ENCODE measurements around the gene ANO4. TPM values are rescaled to one million over a fixed set of nuclear protein-coding genes. Genes with fewer than 3 reads are reported as not detected.

The ANO4 gene
- total RNA-seq, 3 donors from 2014 or later (not counting 1 experiment from before 2014, with no cell fraction given) = not detected

DNA sequence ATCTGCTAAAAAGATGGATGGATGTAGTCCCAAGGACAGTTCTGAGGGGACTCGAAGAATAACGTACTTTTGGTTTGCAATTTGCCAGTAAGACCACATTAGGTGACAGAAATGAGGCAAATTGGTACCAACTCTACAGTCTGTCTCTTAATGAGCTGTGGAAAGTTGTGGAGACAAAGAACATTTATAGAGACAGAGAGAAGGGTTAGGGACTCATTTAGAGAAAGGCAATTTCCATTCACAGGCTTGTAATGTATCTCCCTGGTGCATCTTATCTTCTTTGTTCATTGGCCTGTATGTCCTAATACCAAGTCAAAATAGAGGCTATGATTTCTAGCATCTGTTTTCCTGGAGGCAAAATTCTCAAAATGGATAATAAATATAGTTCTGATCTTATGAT is 177.5 kb downstream of the ANO4 start:
- Mint-ChIP-seq H3K9me3 (peaks cover 0 to under 1% of the 10 kb centered on the region in 2 donors), H3K27ac (no peak overlapping the region), H3K4me3 (no peak overlapping the region), H3K27me3 (ENCODE audit: low read depth in 2 of 2) (peaks cover 0 to 2% of the 10 kb centered on the region in 2 donors), H3K4me1 (no peaks in the 10 kb centered on the region), H3K36me3 (no peaks in the 10 kb centered on the region)
- Histone ChIP-seq H3K4me3 (ENCODE audit: low read length) (no peak overlapping the region), H3K4me1 (ENCODE audit: control insufficient read depth, insufficient read depth, low read length) (no peaks in the 10 kb centered on the region), H3K27me3 (ENCODE audit: control insufficient read depth, insufficient read depth, low read length) (no peaks in the 10 kb centered on the region), H3K36me3 (ENCODE audit: control insufficient read depth, insufficient read depth, low read length) (no peaks in the 10 kb centered on the region), H3K9me3 (ENCODE audit: control insufficient read depth, insufficient read depth, low read length) (no peaks in the 10 kb centered on the region), H3K27ac (ENCODE audit: low read length) (no peak overlapping the region)
- TF ChIP-seq, protein P1, sequence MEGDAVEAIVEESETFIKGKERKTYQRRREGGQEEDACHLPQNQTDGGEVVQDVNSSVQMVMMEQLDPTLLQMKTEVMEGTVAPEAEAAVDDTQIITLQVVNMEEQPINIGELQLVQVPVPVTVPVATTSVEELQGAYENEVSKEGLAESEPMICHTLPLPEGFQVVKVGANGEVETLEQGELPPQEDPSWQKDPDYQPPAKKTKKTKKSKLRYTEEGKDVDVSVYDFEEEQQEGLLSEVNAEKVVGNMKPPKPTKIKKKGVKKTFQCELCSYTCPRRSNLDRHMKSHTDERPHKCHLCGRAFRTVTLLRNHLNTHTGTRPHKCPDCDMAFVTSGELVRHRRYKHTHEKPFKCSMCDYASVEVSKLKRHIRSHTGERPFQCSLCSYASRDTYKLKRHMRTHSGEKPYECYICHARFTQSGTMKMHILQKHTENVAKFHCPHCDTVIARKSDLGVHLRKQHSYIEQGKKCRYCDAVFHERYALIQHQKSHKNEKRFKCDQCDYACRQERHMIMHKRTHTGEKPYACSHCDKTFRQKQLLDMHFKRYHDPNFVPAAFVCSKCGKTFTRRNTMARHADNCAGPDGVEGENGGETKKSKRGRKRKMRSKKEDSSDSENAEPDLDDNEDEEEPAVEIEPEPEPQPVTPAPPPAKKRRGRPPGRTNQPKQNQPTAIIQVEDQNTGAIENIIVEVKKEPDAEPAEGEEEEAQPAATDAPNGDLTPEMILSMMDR (IDR thresholded peaks at IDR 0.05) = no peak
- WGBS (ENCODE audit: insufficient coverage) = 98% methylated on average over 2 of the region's 2 CpGs
- intact Hi-C loops (cut with micrococcal nuclease) = no loop called here
- ATAC-seq (no peak), DNase-seq (no peak)

DNA sequence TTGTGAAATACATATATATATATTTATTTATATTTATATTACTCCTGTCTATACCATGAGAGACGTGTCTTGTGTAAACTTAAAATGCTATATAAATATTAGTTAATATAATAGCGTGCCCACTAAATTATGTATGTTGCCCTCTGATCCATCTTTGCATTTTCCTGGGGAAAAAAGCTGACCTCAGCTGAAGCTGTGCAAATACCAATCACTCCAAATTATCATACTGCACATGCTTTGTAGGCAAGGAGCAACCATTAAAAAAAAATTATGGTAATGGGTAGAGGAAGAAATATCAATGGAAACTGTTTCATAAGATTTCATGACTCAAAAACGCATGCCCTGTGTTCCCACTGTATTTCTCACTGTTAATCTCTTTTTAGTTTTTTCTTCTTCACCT is 179.8 kb downstream of the ANO4 start:
- Mint-ChIP-seq H3K9me3 (peaks cover 6 to 11% of the 10 kb centered on the region in 2 donors), H3K27ac (no peak overlapping the region), H3K4me1 (no peaks in the 10 kb centered on the region), H3K27me3 (ENCODE audit: low read depth in 2 of 2) (peaks cover 0 to 2% of the 10 kb centered on the region in 2 donors), H3K36me3 (no peaks in the 10 kb centered on the region), H3K4me3 (no peak overlapping the region)
- TF ChIP-seq, protein P1 (IDR thresholded peaks at IDR 0.05) = no peak
- 89% methylated on average over 1 of the region's 3 CpGs for WGBS (ENCODE audit: insufficient coverage)
- no peak for ATAC-seq
- H3K4me3 ChIP-seq (ENCODE audit: low read length) = no peak overlapping the region
- intact Hi-C loops (cut with micrococcal nuclease) = no loop called here
- no peak overlapping the region for H3K27ac ChIP-seq (ENCODE audit: low read length)
- no peaks in the 10 kb centered on the region for H3K9me3 ChIP-seq (ENCODE audit: control insufficient read depth, insufficient read depth, low read length)
- H3K27me3 ChIP-seq (ENCODE audit: control insufficient read depth, insufficient read depth, low read length) = no peaks in the 10 kb centered on the region
- DNase-seq = no peak
- no peaks in the 10 kb centered on the region for H3K36me3 ChIP-seq (ENCODE audit: control insufficient read depth, insufficient read depth, low read length)
- H3K4me1 ChIP-seq (ENCODE audit: control insufficient read depth, insufficient read depth, low read length) = no peaks in the 10 kb centered on the region

DNA sequence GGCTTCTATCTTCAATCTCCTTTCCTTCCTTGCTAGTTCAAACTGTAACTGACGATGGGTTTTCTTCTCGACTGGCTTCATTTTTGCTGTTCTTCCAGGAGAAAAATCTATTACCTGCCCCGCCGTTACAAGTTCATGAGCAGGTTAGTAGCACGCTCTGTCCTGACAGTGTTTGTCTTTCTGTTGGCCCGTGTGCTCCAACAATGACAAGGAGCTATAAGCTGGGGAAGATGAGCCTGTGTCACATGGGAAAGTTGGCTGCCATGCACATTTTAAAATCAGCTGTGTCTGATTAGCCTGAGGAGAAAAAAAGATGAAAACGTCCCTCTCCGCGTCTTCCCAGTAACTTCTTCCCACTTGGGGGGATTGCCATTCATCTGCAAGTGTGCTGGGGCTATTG is 180.2 kb downstream of the ANO4 start:
- TF ChIP-seq, protein P1 (IDR thresholded peaks at IDR 0.05) = no peak
- 93% methylated on average over 8 of the region's 9 CpGs for WGBS (ENCODE audit: insufficient coverage)
- no peak overlapping the region for H3K4me3 ChIP-seq (ENCODE audit: low read length)
- peaks cover 8 to 12% of the 10 kb centered on the region in 2 donors for H3K9me3 Mint-ChIP-seq
- no peaks in the 10 kb centered on the region for H3K9me3 ChIP-seq (ENCODE audit: control insufficient read depth, insufficient read depth, low read length)
- H3K4me1 ChIP-seq (ENCODE audit: control insufficient read depth, insufficient read depth, low read length) = no peaks in the 10 kb centered on the region
- DNase-seq (no peak), ATAC-seq (no peak)
- intact Hi-C loops (cut with micrococcal nuclease) = no loop called here
- H3K27me3 Mint-ChIP-seq (ENCODE audit: low read depth in 2 of 2) = peaks cover 0 to 2% of the 10 kb centered on the region in 2 donors
- H3K4me1 Mint-ChIP-seq = no peaks in the 10 kb centered on the region
- no peaks in the 10 kb centered on the region for H3K27me3 ChIP-seq (ENCODE audit: control insufficient read depth, insufficient read depth, low read length)
- H3K36me3 Mint-ChIP-seq = no peaks in the 10 kb centered on the region
- H3K27ac ChIP-seq (ENCODE audit: low read length) = no peak overlapping the region
- no peak overlapping the region for H3K27ac Mint-ChIP-seq
- no peak overlapping the region for H3K4me3 Mint-ChIP-seq
- H3K36me3 ChIP-seq (ENCODE audit: control insufficient read depth, insufficient read depth, low read length) = no peaks in the 10 kb centered on the region

DNA sequence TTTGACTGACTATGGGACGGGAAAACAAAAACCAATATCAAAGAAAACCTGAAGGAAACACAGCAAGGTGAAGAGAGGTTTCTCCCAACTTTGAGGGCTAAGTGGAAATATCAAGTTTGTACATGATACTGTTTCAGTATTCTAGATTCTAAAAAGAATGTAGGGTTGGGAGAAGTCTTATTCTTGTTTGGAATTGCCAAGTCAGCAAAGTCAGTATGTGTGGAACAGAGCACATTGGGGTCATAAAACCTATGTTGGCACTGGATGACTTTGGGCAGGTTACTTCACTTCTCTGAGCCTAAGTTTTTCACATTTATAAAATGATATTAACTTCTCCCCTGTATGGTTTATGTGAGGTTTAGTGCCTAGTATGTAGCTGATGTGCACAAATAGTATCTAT is 182.2 kb downstream of the ANO4 start:
- no peak overlapping the region for H3K4me3 ChIP-seq (ENCODE audit: low read length)
- Mint-ChIP-seq H3K27ac (no peak overlapping the region), H3K4me3 (no peak overlapping the region), H3K9me3 (peaks cover 8 to 12% of the 10 kb centered on the region in 2 donors), H3K36me3 (no peaks in the 10 kb centered on the region), H3K4me1 (no peaks in the 10 kb centered on the region), H3K27me3 (ENCODE audit: low read depth in 2 of 2) (no peaks in the 10 kb centered on the region)
- WGBS (ENCODE audit: insufficient coverage) = 83% methylated on average over 1 of the region's 1 CpG
- TF ChIP-seq, protein P1 (IDR thresholded peaks at IDR 0.05) = no peak
- no peaks in the 10 kb centered on the region for H3K36me3 ChIP-seq (ENCODE audit: control insufficient read depth, insufficient read depth, low read length)
- H3K4me1 ChIP-seq (ENCODE audit: control insufficient read depth, insufficient read depth, low read length) = no peaks in the 10 kb centered on the region
- no peak overlapping the region for H3K27ac ChIP-seq (ENCODE audit: low read length)
- DNase-seq = no peak
- H3K27me3 ChIP-seq (ENCODE audit: control insufficient read depth, insufficient read depth, low read length) = no peaks in the 10 kb centered on the region
- intact Hi-C loops (cut with micrococcal nuclease) = no loop called here
- no peak for ATAC-seq
- H3K9me3 ChIP-seq (ENCODE audit: control insufficient read depth, insufficient read depth, low read length) = no peaks in the 10 kb centered on the region

Data from natural killer cell (primary cell).